PFSK-1 (cell line): ENCODE data around the gene NSUN6.

Experiments used
- FOXP2 ChIP-seq: optimal IDR thresholded peaks from 2 replicates; pipeline ENCODE3; 2011; ENCODE audit warnings: borderline replicate concordance, control low read depth, inconsistent platforms; ENCODE audit not compliant: insufficient read depth; ENCODE audit errors: extremely low read length, extremely low read depth
- POLR2AphosphoS5 ChIP-seq: IDR thresholded peaks from 2 replicates; pipeline ENCODE4 v1.6.1; 2012; ENCODE audit warnings: low read depth, mild to moderate bottlenecking, control low read depth, low read length, moderate library complexity
- REST ChIP-seq, 2 experiments: IDR thresholded peaks; 2 replicates each; pipeline versions ENCODE4 v1.6.1 to v1.8.0; 2011 to 2012; ENCODE audit warnings: low read depth in 2 of 2, low read length in 2 of 2, control low read depth in 1 of 2, inconsistent platforms in 1 of 2, mild to moderate bottlenecking in 1 of 2, moderate library complexity in 1 of 2; ENCODE audit not compliant: insufficient read depth in 1 of 2
- SIN3A ChIP-seq: IDR thresholded peaks from 2 replicates; pipeline ENCODE4 v1.6.1; 2012; ENCODE audit warnings: mild to moderate bottlenecking, low read length, moderate library complexity, borderline replicate concordance; ENCODE audit not compliant: insufficient read depth
- TAF1 ChIP-seq: IDR thresholded peaks from 2 replicates; pipeline ENCODE4 v1.6.1; 2012; ENCODE audit warnings: low read length, control low read depth, borderline replicate concordance; ENCODE audit not compliant: insufficient read depth

NSUN6 gene

GRCh38 chr10:18528292-18528691 is 123.1 kb downstream of the NSUN6 start:
- TF ChIP-seq POLR2AphosphoS5: no peak
- no peak for TF ChIP-seq TAF1
- no peak for TF ChIP-seq SIN3A
- TF ChIP-seq FOXP2: no peak
- no peak for TF ChIP-seq REST (IDR thresholded peaks at IDR 0.05; ENCODE audit: insufficient read depth in 1 of 2, low read depth in 2 of 2, low read length in 2 of 2)

GRCh38 chr10:18527687-18528086 is 123.7 kb downstream of the NSUN6 start:
- no peak for TF ChIP-seq TAF1
- TF ChIP-seq FOXP2: no peak
- TF ChIP-seq REST (IDR thresholded peaks at IDR 0.05; ENCODE audit: insufficient read depth in 1 of 2, low read depth in 2 of 2, low read length in 2 of 2): no peak
- TF ChIP-seq POLR2AphosphoS5: no peak
- TF ChIP-seq SIN3A: no peak

GRCh38 chr10:18523858-18524257 is 127.5 kb downstream of the NSUN6 start:
- TF ChIP-seq TAF1 (no peak), REST (IDR thresholded peaks at IDR 0.05; ENCODE audit: insufficient read depth in 1 of 2, low read depth in 2 of 2, low read length in 2 of 2) (no peak), SIN3A (no peak), POLR2AphosphoS5 (no peak), FOXP2 (no peak)

DNA sequence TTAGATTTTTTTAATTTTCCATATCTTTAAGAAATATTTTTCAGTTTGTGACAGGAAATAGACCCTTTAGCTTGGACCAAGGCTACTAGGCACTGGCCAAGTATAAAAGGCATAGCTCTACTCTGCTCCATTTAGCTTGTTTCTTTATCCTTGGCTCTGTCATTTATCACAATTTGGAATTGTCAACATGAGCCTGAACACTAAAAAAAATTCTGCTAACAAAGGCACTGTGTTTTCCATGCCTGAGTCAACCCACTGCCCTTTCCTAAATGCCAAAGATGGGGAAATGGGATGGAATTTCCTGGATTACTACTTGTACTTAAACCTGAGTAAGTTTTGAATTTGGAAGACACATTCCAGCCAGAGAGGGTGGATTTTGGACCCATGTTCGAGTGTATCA is 128.4 kb downstream of the NSUN6 start:
- TF ChIP-seq FOXP2: no peak
- TF ChIP-seq TAF1: no peak
- TF ChIP-seq REST (IDR thresholded peaks at IDR 0.05; ENCODE audit: insufficient read depth in 1 of 2, low read depth in 2 of 2, low read length in 2 of 2): no peak
- TF ChIP-seq SIN3A: no peak
- TF ChIP-seq POLR2AphosphoS5: no peak

- TF ChIP-seq FOXP2 (no peak), SIN3A (no peak), TAF1 (no peak), REST (IDR thresholded peaks at IDR 0.05; ENCODE audit: insufficient read depth in 1 of 2, low read depth in 2 of 2, low read length in 2 of 2) (no peak), POLR2AphosphoS5 (no peak)
These were observed 134.5 kb downstream of the NSUN6 start for GRCh38 chr10:18516851-18517250.
